Endothelial cell of umbilical vein (primary cell): ENCODE measurements around the gene NES. TPM values are rescaled to one million over a fixed set of nuclear protein-coding genes. Genes with fewer than 3 reads are reported as not detected.

Experiments
- BruUV-seq: library from RNA; stranded (reverse); fragments of 400-500 nt; replicated peaks from 2 replicates; lab custom pipeline; 2021; lab: Mats Ljungman, UMichigan
- CTCF ChIA-PET: fragments of 300-600, 350-600 bp; sonication (Branson Sonifier 250); formaldehyde crosslinking; loops from one replicate; lab custom pipeline; 2021; ENCODE audit warnings: antibody characterized with exemption, inconsistent platforms; lab: Charles Lee
- POLR2A ChIA-PET: fragments of 300-600, 350-600 bp; sonication (Branson Sonifier 250); formaldehyde crosslinking; loops from one replicate; lab custom pipeline; 2021; ENCODE audit warnings: antibody characterized with exemption, inconsistent platforms; lab: Charles Lee
- DNase-seq: peaks from one replicate; pipeline ENCODE4 v3.0.0-alpha.2; 2011; ENCODE audit warnings: low read depth, low spot score
- FAIRE-seq: peaks from 2 replicates; lab custom pipeline; 2011; peaks lifted over from hg19 to GRCh38; lab: Jason Lieb, UNC
- H2AFZ ChIP-seq: 2 replicates; pipeline ENCODE4 v1.6.0; 2012; ENCODE audit warnings: low read depth, low read length, control low read depth, inconsistent platforms
- H3K27ac ChIP-seq: 2 replicates; pipeline ENCODE4 v1.5.1; 2011; ENCODE audit warnings: low read depth, mild to moderate bottlenecking, control low read depth, low read length, moderate library complexity; ENCODE audit not compliant: insufficient read depth
- H3K27me3 ChIP-seq, 2 experiments: 2 replicates each; pipeline versions ENCODE4 v1.6.0 to v1.6.1; 2011; ENCODE audit warnings: low read length in 2 of 2, mixed read lengths in 1 of 2; ENCODE audit not compliant: control insufficient read depth in 2 of 2, insufficient read depth in 2 of 2
- H3K36me3 ChIP-seq, 2 experiments: 2 replicates in 1 of 2; 3 replicates in 1 of 2; pipeline ENCODE4 v1.5.1; 2011; ENCODE audit warnings: low read length in 2 of 2, mild to moderate bottlenecking in 1 of 2, moderate library complexity in 1 of 2; ENCODE audit not compliant: control insufficient read depth in 2 of 2, insufficient read depth in 2 of 2; ENCODE audit errors: extremely low read depth in 1 of 2
- H3K4me1 ChIP-seq: 3 replicates; pipeline ENCODE4 v1.5.1; 2011; ENCODE audit warnings: mild to moderate bottlenecking, low read length; ENCODE audit not compliant: control insufficient read depth, insufficient read depth; ENCODE audit errors: extremely low read depth
- H3K4me2 ChIP-seq: 2 replicates; pipeline ENCODE4 v1.6.1; 2011; ENCODE audit warnings: low read length, control low read depth, mixed read lengths; ENCODE audit not compliant: insufficient read depth
- H3K4me3 ChIP-seq, 3 experiments: fragments of 200-600 bp in 1 of 3; sonication (generic), shearing (Covaris generic) in 1 of 3; replicated peaks in 1 of 3; 2 replicates each; pipeline ENCODE4 v1.5.1; 2011 to 2016; ENCODE audit warnings: control low read depth in 3 of 3, low read length in 3 of 3, mild to moderate bottlenecking in 2 of 3, inconsistent platforms in 1 of 3, low read depth in 1 of 3, moderate library complexity in 1 of 3; ENCODE audit not compliant: insufficient read depth in 1 of 3
- H3K79me2 ChIP-seq: 2 replicates; pipeline ENCODE4 v1.6.0; 2012; ENCODE audit warnings: low read length, inconsistent platforms; ENCODE audit not compliant: control insufficient read depth, insufficient read depth
- H3K9ac ChIP-seq: replicated peaks from 2 replicates; pipeline ENCODE3; 2011; ENCODE audit warnings: low read length, control low read depth; ENCODE audit not compliant: insufficient read depth; ENCODE audit errors: extremely low read depth
- H3K9me1 ChIP-seq: replicated peaks from 3 replicates; pipeline ENCODE4 v1.6.0; 2011; ENCODE audit warnings: mild to moderate bottlenecking, low read length; ENCODE audit not compliant: control insufficient read depth, insufficient read depth; ENCODE audit errors: extremely low read depth
- H3K9me3 ChIP-seq: replicated peaks from 2 replicates; pipeline ENCODE4 v1.5.1; 2012; ENCODE audit warnings: low read length, inconsistent platforms; ENCODE audit not compliant: control insufficient read depth, insufficient read depth
- H4K20me1 ChIP-seq: replicated peaks from 2 replicates; pipeline ENCODE3; 2011; ENCODE audit warnings: mild to moderate bottlenecking, low read length; ENCODE audit not compliant: control insufficient read depth, insufficient read depth; ENCODE audit errors: extremely low read depth
- EZH2 ChIP-seq: IDR thresholded peaks from 2 replicates; pipeline ENCODE4 v1.6.1; 2012; ENCODE audit warnings: borderline replicate concordance, low read depth, mild to moderate bottlenecking, moderate library complexity, low read length, inconsistent platforms; ENCODE audit not compliant: severe bottlenecking
- FOS ChIP-seq: IDR thresholded peaks from 2 replicates; pipeline ENCODE4 v1.6.1; 2011; ENCODE audit warnings: mild to moderate bottlenecking, low read length, moderate library complexity, borderline replicate concordance; ENCODE audit not compliant: insufficient read depth
- GATA2 ChIP-seq: IDR thresholded peaks from 2 replicates; pipeline ENCODE4 v1.7.0; 2011; ENCODE audit warnings: low read depth, mild to moderate bottlenecking, moderate library complexity, mixed read lengths, low read length; ENCODE audit not compliant: insufficient read length, insufficient read depth
- JUN ChIP-seq: IDR thresholded peaks from 2 replicates; pipeline ENCODE4 v1.6.1; 2011; ENCODE audit warnings: borderline replicate concordance, low read depth; ENCODE audit not compliant: insufficient read length, insufficient read depth
- MYC ChIP-seq: IDR thresholded peaks from one replicate; pipeline ENCODE4 v1.6.1; 2011; ENCODE audit warnings: mild to moderate bottlenecking, low read depth, low read length
- POLR2A ChIP-seq: IDR thresholded peaks from 2 replicates; pipeline ENCODE4 v1.6.1; 2012; ENCODE audit warnings: low read depth, mild to moderate bottlenecking, control low read depth, low read length
- POLR2AphosphoS5 ChIP-seq: IDR thresholded peaks from 2 replicates; pipeline ENCODE4 v1.6.1; 2012; ENCODE audit warnings: low read depth, mild to moderate bottlenecking, control low read depth, low read length, moderate library complexity; ENCODE audit not compliant: insufficient read depth
- dilution Hi-C: fragments of 300-500 bp; cut with MboI; formaldehyde crosslinking; loops from one replicate; pipeline ENCODE4 v1.15.0; 2019; ENCODE audit warnings: low sequenced_read_pairs; ENCODE audit not compliant: extremely low pct_ligation_motif_present
- intact Hi-C: fragments of 100-400 bp; cut with micrococcal nuclease; formaldehyde crosslinking; loops from one replicate; pipeline ENCODE4 v1.10.0; 2022
- polyA plus RNA-seq, 4 experiments: library from polyadenylated mRNA; depleted of rRNA in 3 of 4; stranded (reverse) in 3 of 4; unstranded in 1 of 4; fragments of >200 nt; gene quantifications; 2 replicates each; pipeline versions ENCODE4 v1.2.1 to v1.2.3, GENCODE V29; 2011 to 2012; ENCODE audit warnings: missing spikeins in 1 of 4
- total RNA-seq: library from RNA; stranded (reverse); gene quantifications from 2 replicates; pipeline ENCODE4 v1.2.3, GENCODE V29; 2021
- TF ChIP-seq, protein P1 (sequence below): IDR thresholded peaks from 2 replicates; pipeline ENCODE4 v1.6.1; 2011; ENCODE audit not compliant: insufficient read depth, insufficient read length
- TF ChIP-seq, protein P2 (sequence below), 2 donors: IDR thresholded peaks; 1 replicate in 1 of 2; 2 replicates in 1 of 2; pipeline ENCODE4 v1.5.1; 2011; ENCODE audit warnings: low read length in 2 of 2, mild to moderate bottlenecking in 2 of 2, moderate library complexity in 2 of 2, control low read depth in 1 of 2, inconsistent platforms in 1 of 2, low read depth in 1 of 2; ENCODE audit not compliant: insufficient read depth in 1 of 2; ENCODE audit errors: extremely low read depth in 1 of 2

The NES gene
- total and polyA plus RNA-seq, 2 donors (not counting 3 experiments of a cell fraction or from before 2014, with no cell fraction given) = 19.4 to 274 TPM

DNA sequence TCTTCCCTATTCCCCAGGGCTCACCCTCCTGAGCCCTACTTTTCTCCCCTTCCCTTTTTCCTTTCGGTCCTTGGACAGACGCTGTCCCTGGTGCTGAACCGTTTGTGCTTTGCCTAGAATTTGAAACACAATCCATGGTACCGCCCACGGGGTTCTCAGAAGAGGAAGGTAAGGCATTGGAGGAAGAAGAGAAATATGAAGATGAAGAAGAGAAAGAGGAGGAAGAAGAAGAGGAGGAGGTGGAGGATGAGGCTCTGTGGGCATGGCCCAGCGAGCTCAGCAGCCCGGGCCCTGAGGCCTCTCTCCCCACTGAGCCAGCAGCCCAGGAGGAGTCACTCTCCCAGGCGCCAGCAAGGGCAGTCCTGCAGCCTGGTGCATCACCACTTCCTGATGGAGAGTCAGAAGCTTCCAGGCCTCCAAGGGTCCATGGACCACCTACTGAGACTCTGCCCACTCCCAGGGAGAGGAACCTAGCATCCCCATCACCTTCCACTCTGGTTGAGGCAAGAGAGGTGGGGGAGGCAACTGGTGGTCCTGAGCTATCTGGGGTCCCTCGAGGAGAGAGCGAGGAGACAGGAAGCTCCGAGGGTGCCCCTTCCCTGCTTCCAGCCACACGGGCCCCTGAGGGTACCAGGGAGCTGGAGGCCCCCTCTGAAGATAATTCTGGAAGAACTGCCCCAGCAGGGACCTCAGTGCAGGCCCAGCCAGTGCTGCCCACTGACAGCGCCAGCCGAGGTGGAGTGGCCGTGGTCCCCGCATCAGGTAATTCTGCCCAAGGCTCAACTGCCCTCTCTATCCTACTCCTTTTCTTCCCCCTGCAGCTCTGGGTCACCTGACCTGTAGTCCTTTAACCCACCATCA, 24.8 kb downstream of the NES start:
- CTCF ChIA-PET = interaction anchor here (1.5 to 4.7 kb wide), 2 partner anchors 24 to 25 kb away, joined by 8 to 39 read pairs; no protein-coding TSS in a partner anchor
- POLR2A ChIA-PET = no interaction called here
- Histone ChIP-seq H3K9me3 (no peaks in the 10 kb centered on the region), H2AFZ (no peak overlapping the region), H3K4me1 (peaks cover 7% of the 10 kb centered on the region), H4K20me1 (no peaks in the 10 kb centered on the region), H3K27me3 (peaks cover 10 to 15% of the 10 kb centered on the region in 2 experiments), H3K9ac (no peak overlapping the region), H3K4me3 (no peak overlapping the region), H3K79me2 (no peaks in the 10 kb centered on the region), H3K27ac (no peak overlapping the region), H3K36me3 (no peaks in the 10 kb centered on the region), H3K4me2 (no peak overlapping the region), H3K9me1 (no peaks in the 10 kb centered on the region)
- peak; percentile 29 for DNase-seq
- TF ChIP-seq, protein P1, sequence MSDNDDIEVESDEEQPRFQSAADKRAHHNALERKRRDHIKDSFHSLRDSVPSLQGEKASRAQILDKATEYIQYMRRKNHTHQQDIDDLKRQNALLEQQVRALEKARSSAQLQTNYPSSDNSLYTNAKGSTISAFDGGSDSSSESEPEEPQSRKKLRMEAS = no peak
- TF ChIP-seq POLR2A (no peak), POLR2AphosphoS5 (no peak)
- peak; percentile 82 for FAIRE-seq
- dilution Hi-C loops = no loop called here
- BruUV-seq = no TSS peak
- intact Hi-C loops = no loop called here

DNA sequence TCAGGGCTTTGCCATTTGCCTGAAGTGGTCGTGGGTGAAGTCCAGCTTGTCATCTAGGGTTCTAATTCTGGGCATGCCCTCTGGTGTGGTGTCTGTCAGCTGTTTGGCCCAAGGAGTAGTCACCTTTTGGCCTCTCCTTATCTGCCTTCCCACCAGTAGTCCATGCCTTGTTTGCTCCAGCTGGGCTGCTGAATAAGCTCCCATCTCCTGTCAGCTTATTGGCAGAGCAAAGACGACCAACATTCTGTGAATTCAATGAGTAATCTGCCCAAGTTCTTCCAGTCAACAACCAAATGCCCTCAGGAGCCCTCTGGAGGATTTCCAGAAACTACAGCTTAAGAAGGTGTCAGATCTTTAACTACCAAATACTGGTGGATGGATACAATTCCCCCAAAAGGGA, 28.3 kb downstream of the NES start:
- FAIRE-seq = no peak
- intact Hi-C loops = no loop called here
- CTCF ChIA-PET = interaction anchor here (0.7 to 4.7 kb wide), 10 partner anchors 8 to 41 kb away, joined by 3 to 39 read pairs (median 4); no protein-coding TSS in a partner anchor
- H4K20me1 ChIP-seq = no peaks in the 10 kb centered on the region
- H3K9ac ChIP-seq = no peak overlapping the region
- H3K4me2 ChIP-seq = no peak overlapping the region
- dilution Hi-C loops = no loop called here
- no peak overlapping the region for H2AFZ ChIP-seq
- BruUV-seq = no TSS peak
- no peaks in the 10 kb centered on the region for H3K9me1 ChIP-seq
- no peak for DNase-seq
- H3K27me3 ChIP-seq = peaks cover 36 to 37% of the 10 kb centered on the region in 2 experiments
- TF ChIP-seq MYC (no peak), GATA2 (no peak), FOS (no peak), EZH2 (no peak), POLR2AphosphoS5 (no peak), POLR2A (no peak), JUN (no peak)
- TF ChIP-seq, protein P2, sequence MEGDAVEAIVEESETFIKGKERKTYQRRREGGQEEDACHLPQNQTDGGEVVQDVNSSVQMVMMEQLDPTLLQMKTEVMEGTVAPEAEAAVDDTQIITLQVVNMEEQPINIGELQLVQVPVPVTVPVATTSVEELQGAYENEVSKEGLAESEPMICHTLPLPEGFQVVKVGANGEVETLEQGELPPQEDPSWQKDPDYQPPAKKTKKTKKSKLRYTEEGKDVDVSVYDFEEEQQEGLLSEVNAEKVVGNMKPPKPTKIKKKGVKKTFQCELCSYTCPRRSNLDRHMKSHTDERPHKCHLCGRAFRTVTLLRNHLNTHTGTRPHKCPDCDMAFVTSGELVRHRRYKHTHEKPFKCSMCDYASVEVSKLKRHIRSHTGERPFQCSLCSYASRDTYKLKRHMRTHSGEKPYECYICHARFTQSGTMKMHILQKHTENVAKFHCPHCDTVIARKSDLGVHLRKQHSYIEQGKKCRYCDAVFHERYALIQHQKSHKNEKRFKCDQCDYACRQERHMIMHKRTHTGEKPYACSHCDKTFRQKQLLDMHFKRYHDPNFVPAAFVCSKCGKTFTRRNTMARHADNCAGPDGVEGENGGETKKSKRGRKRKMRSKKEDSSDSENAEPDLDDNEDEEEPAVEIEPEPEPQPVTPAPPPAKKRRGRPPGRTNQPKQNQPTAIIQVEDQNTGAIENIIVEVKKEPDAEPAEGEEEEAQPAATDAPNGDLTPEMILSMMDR (IDR thresholded peaks at IDR 0.05; ENCODE audit: extremely low read depth in 1 of 2, insufficient read depth in 1 of 2, low read depth in 1 of 2, low read length in 2 of 2) = no peak
- TF ChIP-seq, protein P1 = no peak
- no peaks in the 10 kb centered on the region for H3K79me2 ChIP-seq
- POLR2A ChIA-PET = no interaction called here
- no peaks in the 10 kb centered on the region for H3K9me3 ChIP-seq
- no peak overlapping the region for H3K4me3 ChIP-seq
- H3K36me3 ChIP-seq = no peaks in the 10 kb centered on the region
- no peaks in the 10 kb centered on the region for H3K4me1 ChIP-seq
- H3K27ac ChIP-seq = no peak overlapping the region
